Loucy (cell line): ENCODE results near the gene MAPK7.

Experiments
- H2AFZ ChIP-seq: fragments of 200-600 bp; sonication (generic); 2 replicates; pipeline ENCODE4 v1.6.0; 2016; ENCODE audit warnings: antibody characterized with exemption, mild to moderate bottlenecking, low read length, moderate library complexity
- H3F3A ChIP-seq: fragments of 200-600 bp; 2 replicates; pipeline ENCODE4 v1.6.0; 2016; ENCODE audit warnings: antibody characterized with exemption, low read depth, mild to moderate bottlenecking
- H3K27me3 ChIP-seq: fragments of 200-600 bp; sonication (generic); 2 replicates; pipeline ENCODE4 v1.6.1; 2014; ENCODE audit warnings: low read length, mild to moderate bottlenecking; ENCODE audit not compliant: insufficient read depth, poor library complexity, severe bottlenecking
- H3K36me3 ChIP-seq: fragments of 200-600 bp; sonication (generic); 2 replicates; pipeline ENCODE4 v1.6.1; 2016; ENCODE audit warnings: low read length; ENCODE audit not compliant: insufficient read depth
- H3K4me1 ChIP-seq: fragments of 200-600 bp; sonication (generic); 2 replicates; pipeline ENCODE4 v1.5.1; 2014; ENCODE audit warnings: low read length, mild to moderate bottlenecking; ENCODE audit not compliant: insufficient read depth, poor library complexity, severe bottlenecking
- H3K4me2 ChIP-seq: fragments of 200-600 bp; sonication (generic); 2 replicates; pipeline ENCODE4 v1.6.0; 2014; ENCODE audit warnings: antibody characterized with exemption, low read length, low read depth, mild to moderate bottlenecking; ENCODE audit not compliant: poor library complexity, severe bottlenecking
- H3K4me3 ChIP-seq: fragments of 200-600 bp; sonication (generic); 2 replicates; pipeline ENCODE4 v1.5.1; 2014; ENCODE audit warnings: low read length, mild to moderate bottlenecking, mixed read lengths; ENCODE audit not compliant: poor library complexity, severe bottlenecking
- H3K79me2 ChIP-seq: fragments of 200-600 bp; sonication (generic); 2 replicates; pipeline ENCODE4 v1.6.1; 2014; ENCODE audit warnings: low read length; ENCODE audit not compliant: insufficient read depth
- H3K9ac ChIP-seq: fragments of 200-600 bp; sonication (generic); 2 replicates; pipeline ENCODE4 v1.6.0; 2014; ENCODE audit warnings: mild to moderate bottlenecking, low read depth, low read length, moderate library complexity; ENCODE audit not compliant: poor library complexity, severe bottlenecking
- H3K9me2 ChIP-seq: fragments of 200-600 bp; sonication (generic); replicated peaks from 2 replicates; pipeline ENCODE4 v1.6.1; 2016; ENCODE audit warnings: low read depth, low read length, mixed read lengths
- H3K9me3 ChIP-seq: fragments of 200-600 bp; sonication (generic); 2 replicates; pipeline ENCODE4 v1.6.1; 2014; ENCODE audit warnings: mild to moderate bottlenecking, antibody characterized with exemption, low read length, low read depth; ENCODE audit not compliant: insufficient read depth
- H4K20me1 ChIP-seq: fragments of 200-600 bp; sonication (generic); 2 replicates; pipeline ENCODE4 v1.6.0; 2014; ENCODE audit warnings: antibody characterized with exemption, low read length, mild to moderate bottlenecking; ENCODE audit not compliant: insufficient read depth, poor library complexity, severe bottlenecking
- CTCF ChIP-seq: fragments of 200-600 bp; sonication (generic); conservative IDR thresholded peaks from 2 replicates; pipeline ENCODE4 v1.5.1; 2014; ENCODE audit warnings: mild to moderate bottlenecking, antibody characterized with exemption, low read length
- EZH2phosphoT487 ChIP-seq: fragments of 200-600 bp; IDR thresholded peaks from 2 replicates; pipeline ENCODE4 v1.6.1; 2018; ENCODE audit warnings: antibody characterized with exemption, mild to moderate bottlenecking, moderate library complexity, borderline replicate concordance

MAPK7 gene

GRCh38 chr17:19382531-19383444, 4.5 kb downstream of the MAPK7 start:
- Histone ChIP-seq H3K36me3 (peaks cover 14% of the 10 kb centered on the region; the same call in 1 of the 2 replicates), H3K4me2 (no peak overlapping the region), H3K4me1 (peaks cover 11% of the 10 kb centered on the region), H3F3A (no peaks in the 10 kb centered on the region), H3K79me2 (peaks cover 24% of the 10 kb centered on the region), H4K20me1 (no peaks in the 10 kb centered on the region), H2AFZ (no peak overlapping the region), H3K9ac (no peak overlapping the region), H3K27me3 (no peaks in the 10 kb centered on the region), H3K9me3 (no peaks in the 10 kb centered on the region), H3K4me3 (no peak overlapping the region), H3K9me2 (no peaks in the 10 kb centered on the region)
- TF ChIP-seq CTCF (no peak), EZH2phosphoT487 (no peak)

GRCh38 chr17:19383681-19384470, 5.6 kb downstream of the MAPK7 start:
- Histone ChIP-seq H3F3A (no peaks in the 10 kb centered on the region), H3K4me1 (peaks cover 7% of the 10 kb centered on the region), H4K20me1 (no peaks in the 10 kb centered on the region), H3K4me2 (no peak overlapping the region), H3K27me3 (no peaks in the 10 kb centered on the region), H3K9me2 (no peaks in the 10 kb centered on the region), H3K9me3 (no peaks in the 10 kb centered on the region), H3K36me3 (peaks cover 14% of the 10 kb centered on the region; the same call in 1 of the 2 replicates), H3K9ac (no peak overlapping the region), H3K79me2 (peaks cover 18% of the 10 kb centered on the region), H2AFZ (no peak overlapping the region), H3K4me3 (no peak overlapping the region)
- TF ChIP-seq EZH2phosphoT487 (no peak), CTCF (no peak)

- H4K20me1 ChIP-seq = no peaks in the 10 kb centered on the region
- H3K79me2 ChIP-seq = peaks cover 9% of the 10 kb centered on the region; the same call in 1 of the 2 replicates
- no peaks in the 10 kb centered on the region for H3F3A ChIP-seq
- H3K9me3 ChIP-seq = no peaks in the 10 kb centered on the region
- no peak overlapping the region for H3K4me2 ChIP-seq
- no peak overlapping the region for H2AFZ ChIP-seq
- peaks cover 14% of the 10 kb centered on the region; the same call in 1 of the 2 replicates for H3K36me3 ChIP-seq
- peaks cover 5% of the 10 kb centered on the region for H3K4me1 ChIP-seq
- no peak overlapping the region for H3K4me3 ChIP-seq
- no peaks in the 10 kb centered on the region for H3K27me3 ChIP-seq
- H3K9me2 ChIP-seq = no peaks in the 10 kb centered on the region
- TF ChIP-seq CTCF (no peak), EZH2phosphoT487 (no peak)
- no peak overlapping the region for H3K9ac ChIP-seq
Observed at GRCh38 chr17:19384723-19385391, 6.6 kb downstream of the MAPK7 start.
